Ovary (tissue), 9 donors: ENCODE data around the gene ATP5ME. TPM values are rescaled to one million over a fixed set of nuclear protein-coding genes. Genes with fewer than 3 reads are reported as not detected.
A peak's percentile ranks its signal among the peaks of the same experiment; 100 is the strongest.

Experiments
- DNase-seq, 5 donors: peaks; one replicate each; pipeline ENCODE4 v3.0.0-alpha.2; 2019 to 2020
- H3K27ac ChIP-seq, 2 donors: fragments of 200-600 bp; one replicate each; pipeline versions ENCODE4 v1.5.1 to v1.8.0; 2019 to 2022
- H3K27me3 ChIP-seq: fragments of 200-600 bp; one replicate; pipeline ENCODE4 v1.8.0; 2022
- H3K36me3 ChIP-seq: fragments of 200-600 bp; sonication (generic); one replicate; pipeline ENCODE4 v1.5.1; 2019
- H3K4me1 ChIP-seq: one replicate; pipeline ENCODE4 v1.8.1; 2013; ENCODE audit warnings: mild to moderate bottlenecking, moderate library complexity; ENCODE audit not compliant: insufficient read depth
- H3K4me3 ChIP-seq: fragments of 200-600 bp; sonication (generic); one replicate; pipeline ENCODE4 v1.5.1; 2017
- H3K9me3 ChIP-seq, 2 donors: fragments of 200-600 bp in 1 of 2; sonication (generic) in 1 of 2; one replicate each; pipeline versions ENCODE4 v1.5.1 to v1.8.1; 2013 to 2019; ENCODE audit warnings: mild to moderate bottlenecking in 1 of 2, moderate library complexity in 1 of 2
- EP300 ChIP-seq: sonication (generic); formaldehyde crosslinking; IDR thresholded peaks from one replicate; pipeline ENCODE4 v1.6.1; 2017; ENCODE audit warnings: antibody characterized with exemption
- POLR2A ChIP-seq: fragments of 450-650 bp; IDR thresholded peaks from one replicate; pipeline ENCODE4 v1.6.1; 2017; ENCODE audit warnings: antibody characterized with exemption, mild to moderate bottlenecking, moderate library complexity
- WGBS, 3 donors: extraction: QIAGEN DNeasy Blood & Tissue Kit in 1 of 3; methylation state at CpG; one replicate each; pipeline versions ENCODE4 v1.1.5 to v1.1.7; 2013 to 2017; 5-methylcytosine and 5-hydroxymethylcytosine counted together
- intact Hi-C, 4 donors: fragments of 100-400 bp; cut with DNase I; formaldehyde crosslinking; loops; one replicate each; pipeline versions ENCODE4 v1.11.0 to v1.15.1; 2022 to 2023
- polyA plus RNA-seq, 2 donors: library from polyadenylated mRNA; stranded (reverse); fragments of 200-250 nt in 1 of 2; fragments of 350-450 nt in 1 of 2; fragmentation: Illumina TruSeq in 1 of 2; extraction: RNeasy Lipid Tissue Mini Kit (QIAGEN cat#74804) in 1 of 2; gene quantifications; one replicate each; pipeline ENCODE4 v1.2.3, GENCODE V29; 2013 to 2014
- total RNA-seq, 7 donors: library from RNA; depleted of rRNA in 2 of 7; stranded (reverse); fragments of >200 nt in 2 of 7; fragmentation: NEBNext Ultra II Directional in 3 of 7; extraction: Animal tissue kit (Norgen Biotek cat#: 25700) in 3 of 7; gene quantifications; one replicate each; pipeline versions ENCODE4 v1.1.0 to v1.2.4, GENCODE V29; 2016 to 2023
- TF ChIP-seq, protein P1 (sequence below), 3 donors: fragments of 450-650 bp in 2 of 3; fragments of 200-600 bp in 1 of 3; IDR thresholded peaks; one replicate each; pipeline versions ENCODE4 v1.5.1 to v1.8.0; 2016 to 2022; ENCODE audit warnings: antibody characterized with exemption in 3 of 3, mild to moderate bottlenecking in 1 of 3
- donor health status: DM: no; HTN: no; CAD: no; lungs with moderate emphysema.
- donor health status: DM: no; HTN: no; CAD: no.
- donor health status: Bipolar disorder and iron deficiency.
- donor health status: DM: yes; HTN: yes; CAD: no.
- donor health status: DM: no; HTN: no; CAD: no.
- donor health status: DM: yes; HTN: yes; CAD: no.

The ATP5ME gene
- total and polyA plus RNA-seq, 9 donors, result 180 to 359 (median 207) TPM

DNA sequence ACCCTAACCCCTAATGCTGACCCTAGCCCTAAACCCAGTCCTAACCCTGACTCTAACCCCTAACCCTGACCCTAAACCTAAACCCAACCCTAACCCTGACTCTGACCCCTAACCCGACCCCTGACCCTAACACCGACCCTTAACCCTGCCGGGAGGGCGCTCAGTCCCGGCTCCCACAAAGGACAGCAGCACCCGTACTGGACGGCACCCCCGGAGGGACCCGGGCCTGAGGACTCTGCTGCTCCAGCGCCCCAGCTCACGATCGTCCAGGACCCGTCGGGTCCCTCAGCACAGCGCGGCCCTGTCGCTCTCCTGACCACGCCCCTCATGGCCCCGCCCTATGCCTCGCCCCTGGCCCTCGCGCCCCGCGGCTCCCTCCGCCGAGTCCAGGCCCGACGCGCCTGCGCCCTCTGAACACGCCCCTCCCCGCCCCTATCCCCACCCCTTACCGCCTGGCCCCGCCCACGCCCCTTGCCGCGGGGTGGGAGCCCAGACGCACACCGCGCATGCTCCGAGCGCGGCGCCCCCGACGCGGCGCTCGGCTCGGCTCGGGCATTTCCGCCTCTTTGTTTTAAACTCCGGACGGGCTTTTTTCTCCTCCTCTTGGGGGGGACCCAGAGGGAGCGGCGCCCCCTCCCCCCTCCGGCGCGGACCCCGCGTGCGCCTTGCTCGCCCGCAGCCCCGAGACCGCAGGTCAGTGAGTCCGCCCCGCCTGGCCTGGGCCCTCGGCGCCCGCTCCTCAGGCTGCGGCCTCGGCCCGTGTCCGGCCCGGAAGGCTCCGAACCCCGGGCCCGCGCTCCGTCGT is 31.4 kb upstream of the ATP5ME start, which contains the start of gene PCGF3:
Gene PCGF3, plus strand, starts transcription at position 555 of the 805 bp plus-strand sequence. CDS start 27,849 bp downstream, outside the sequence.
- intact Hi-C loops, result no loop called here
- WGBS, 3 donors, result 1 to 2% (median 1%) methylated on average over 47 to 82 of the region's 82 CpGs
- H3K9me3 ChIP-seq, result no peaks in the 10 kb centered on the region
- H3K4me1 ChIP-seq, result peaks cover 20% of the 10 kb centered on the region
- peak within 1 kb of the TSS; percentile 90 for H3K4me3 ChIP-seq
- no peaks in the 10 kb centered on the region for H3K27me3 ChIP-seq
- no peak for TF ChIP-seq EP300
- TF ChIP-seq, protein P1, sequence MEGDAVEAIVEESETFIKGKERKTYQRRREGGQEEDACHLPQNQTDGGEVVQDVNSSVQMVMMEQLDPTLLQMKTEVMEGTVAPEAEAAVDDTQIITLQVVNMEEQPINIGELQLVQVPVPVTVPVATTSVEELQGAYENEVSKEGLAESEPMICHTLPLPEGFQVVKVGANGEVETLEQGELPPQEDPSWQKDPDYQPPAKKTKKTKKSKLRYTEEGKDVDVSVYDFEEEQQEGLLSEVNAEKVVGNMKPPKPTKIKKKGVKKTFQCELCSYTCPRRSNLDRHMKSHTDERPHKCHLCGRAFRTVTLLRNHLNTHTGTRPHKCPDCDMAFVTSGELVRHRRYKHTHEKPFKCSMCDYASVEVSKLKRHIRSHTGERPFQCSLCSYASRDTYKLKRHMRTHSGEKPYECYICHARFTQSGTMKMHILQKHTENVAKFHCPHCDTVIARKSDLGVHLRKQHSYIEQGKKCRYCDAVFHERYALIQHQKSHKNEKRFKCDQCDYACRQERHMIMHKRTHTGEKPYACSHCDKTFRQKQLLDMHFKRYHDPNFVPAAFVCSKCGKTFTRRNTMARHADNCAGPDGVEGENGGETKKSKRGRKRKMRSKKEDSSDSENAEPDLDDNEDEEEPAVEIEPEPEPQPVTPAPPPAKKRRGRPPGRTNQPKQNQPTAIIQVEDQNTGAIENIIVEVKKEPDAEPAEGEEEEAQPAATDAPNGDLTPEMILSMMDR (IDR thresholded peaks at IDR 0.05), result no peak
- peak; percentile 65 for TF ChIP-seq POLR2A
- H3K27ac ChIP-seq, result peak within 1 kb of the TSS; percentile 28 to 56
- peak; percentile 94 to 98 (median 97) for DNase-seq
- H3K36me3 ChIP-seq, result no peaks in the 10 kb centered on the region

DNA sequence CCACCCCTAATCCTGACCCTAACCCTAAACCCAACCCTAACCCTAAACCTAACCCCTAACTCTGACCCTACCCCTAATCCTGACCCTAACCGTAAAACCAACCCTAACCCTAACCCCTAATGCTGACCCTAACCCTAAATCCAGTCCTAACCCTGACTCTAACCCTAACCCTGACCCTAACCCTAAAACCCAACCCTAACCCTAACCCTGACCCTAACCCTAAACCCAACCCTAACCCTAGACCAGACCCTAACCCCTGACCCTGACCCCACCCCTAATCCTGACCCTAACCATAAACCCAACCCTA is 30.8 kb upstream of the ATP5ME start:
- no peaks in the 10 kb centered on the region for H3K9me3 ChIP-seq
- H3K4me1 ChIP-seq, result peaks cover 20% of the 10 kb centered on the region
- H3K27me3 ChIP-seq, result no peaks in the 10 kb centered on the region
- TF ChIP-seq EP300 (no peak), POLR2A (no peak)
- TF ChIP-seq, protein P1 (IDR thresholded peaks at IDR 0.05), result no peak
- no peaks in the 10 kb centered on the region for H3K36me3 ChIP-seq
- no peak for DNase-seq
- WGBS, 3 donors, result 76 to 91% (median 91%) methylated on average over 1 of the region's 1 CpG
- intact Hi-C loops, result no loop called here
- H3K27ac ChIP-seq, result no peak overlapping the region
- peak overlapping the region; percentile 90 for H3K4me3 ChIP-seq

DNA sequence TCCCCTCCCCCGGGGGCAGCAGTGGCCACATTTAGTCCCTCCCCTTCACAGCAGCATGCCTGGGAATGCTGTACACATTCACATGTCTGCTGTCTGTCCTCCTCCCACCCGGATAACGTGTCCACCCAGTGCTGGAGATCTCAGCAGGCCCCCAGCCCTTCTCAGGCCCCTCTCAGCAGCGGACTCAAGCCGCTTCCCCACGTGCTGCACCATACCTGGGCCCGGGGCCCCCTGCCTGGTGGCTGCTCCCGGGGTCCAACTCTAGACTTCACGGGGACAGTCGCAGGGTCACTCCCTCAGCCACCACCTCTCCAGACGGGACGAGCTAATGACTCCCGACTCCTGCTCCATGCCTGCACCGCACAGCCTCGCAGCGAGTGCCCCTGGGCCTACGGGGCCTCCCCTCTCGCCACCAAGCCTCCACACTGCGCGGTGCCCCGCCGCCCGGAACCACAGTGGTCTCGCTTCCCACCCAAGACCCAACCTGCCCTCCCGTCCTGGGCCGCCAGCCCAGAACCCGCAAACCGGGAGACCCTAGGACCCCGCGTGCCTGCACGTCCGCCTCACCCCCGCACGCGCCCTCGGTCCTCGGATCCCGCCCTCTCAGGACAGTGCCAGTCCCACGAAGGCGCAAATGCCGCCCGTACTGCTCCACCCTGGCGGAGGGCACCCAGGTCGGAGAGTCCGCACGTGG is 30.3 kb upstream of the ATP5ME start:
- TF ChIP-seq POLR2A, result no peak
- TF ChIP-seq, protein P1 (IDR thresholded peaks at IDR 0.05), result no peak
- no peak for TF ChIP-seq EP300
- intact Hi-C loops, result no loop called here
- Histone ChIP-seq H3K27ac (no peak overlapping the region), H3K9me3 (no peaks in the 10 kb centered on the region), H3K27me3 (no peaks in the 10 kb centered on the region), H3K4me1 (peaks cover 20% of the 10 kb centered on the region), H3K4me3 (no peak overlapping the region), H3K36me3 (no peaks in the 10 kb centered on the region)
- 87 to 89% (median 89%) methylated on average over 46 of the region's 46 CpGs for WGBS, 3 donors
- DNase-seq, result peak in 3 of 5 donors; percentile 63 to 68 (median 65)

DNA sequence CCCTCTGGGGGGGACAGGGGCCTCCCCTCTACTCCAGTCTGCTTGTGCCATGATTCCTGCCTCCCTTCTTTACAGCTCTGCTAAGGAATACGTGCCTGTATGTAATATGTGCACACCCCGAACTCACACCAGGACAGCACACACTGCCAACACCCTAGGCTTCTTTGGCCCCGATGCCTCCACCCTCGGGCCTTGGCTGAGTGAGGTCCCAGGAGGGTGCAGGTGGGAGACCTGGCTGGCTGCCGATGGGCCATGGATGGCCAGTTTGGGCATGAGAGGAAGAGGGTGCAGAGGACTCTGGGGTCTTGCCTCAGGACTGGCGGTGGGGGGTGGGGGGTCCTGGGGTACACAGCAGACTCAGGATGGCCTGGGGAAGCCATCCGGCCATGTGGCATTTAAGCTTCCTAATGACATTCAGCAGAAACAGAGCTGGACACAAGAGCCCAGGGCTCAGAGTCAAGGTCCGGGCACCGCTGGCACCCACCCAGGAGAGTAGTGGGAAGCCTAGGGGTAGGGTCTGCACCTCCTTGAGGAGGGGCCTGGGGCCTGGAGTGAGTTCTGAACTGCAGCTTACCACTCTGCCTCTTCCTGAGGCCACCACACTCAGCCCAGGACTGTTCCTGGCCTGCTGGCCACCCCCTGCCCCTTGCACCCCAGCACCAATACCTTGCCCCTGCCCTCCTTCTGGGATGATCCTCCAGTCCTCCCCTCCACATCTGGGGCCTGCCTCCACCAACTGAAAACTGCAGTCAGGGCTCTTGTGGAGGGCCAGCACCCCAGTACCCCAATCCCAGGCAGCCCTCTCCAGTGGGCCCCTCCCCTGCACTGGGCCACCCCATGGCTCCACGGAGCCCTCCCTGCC is 29.5 kb upstream of the ATP5ME start:
- H3K27me3 ChIP-seq, result no peaks in the 10 kb centered on the region
- no peak overlapping the region for H3K4me3 ChIP-seq
- H3K4me1 ChIP-seq, result peaks cover 16% of the 10 kb centered on the region
- no peak overlapping the region for H3K27ac ChIP-seq
- no peaks in the 10 kb centered on the region for H3K9me3 ChIP-seq
- peak in 3 of 5 donors; percentile 36 to 48 (median 45) for DNase-seq
- no peak for TF ChIP-seq EP300
- TF ChIP-seq, protein P1 (IDR thresholded peaks at IDR 0.05), result no peak
- no peak for TF ChIP-seq POLR2A
- intact Hi-C loops, result no loop called here
- no peaks in the 10 kb centered on the region for H3K36me3 ChIP-seq
- WGBS, 3 donors, result 79 to 83% (median 82%) methylated on average over 10 of the region's 10 CpGs
